ENCODE data around the gene CAMTA1.
"Not testable (repeated sequence)": the region's sequence is repeated elsewhere in the genome, so short reads cannot be mapped to it uniquely, and the experiment has no call there.

The CAMTA1 gene

DNA sequence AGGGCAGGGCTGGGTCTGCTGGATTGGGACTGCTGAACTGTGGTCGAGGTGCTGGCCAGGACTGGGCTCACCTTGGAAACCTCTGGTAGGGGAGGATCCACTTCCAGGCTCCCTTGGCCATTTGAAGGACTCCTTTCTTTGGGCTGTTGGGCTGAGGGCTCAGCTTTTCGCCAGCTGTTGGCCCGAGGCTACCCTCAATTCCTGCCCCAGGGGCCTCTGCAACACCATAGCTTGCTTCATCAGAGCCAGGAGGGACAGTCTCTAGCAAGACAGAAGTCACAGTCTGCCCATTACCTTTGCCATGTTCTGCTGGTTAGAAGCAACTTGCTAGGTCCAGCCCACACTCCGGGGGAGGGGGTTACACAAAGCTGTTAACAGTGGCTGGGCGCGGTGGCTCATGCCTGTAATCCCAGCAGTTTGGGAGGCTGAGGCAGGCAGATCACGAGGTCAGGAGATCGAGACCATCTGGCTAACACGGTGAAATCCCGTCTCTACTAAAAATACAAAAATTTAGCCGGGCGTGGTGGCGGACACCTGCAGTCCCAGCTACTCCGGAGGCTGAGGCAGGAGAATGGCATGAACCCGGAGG is 25.0 kb downstream of the CAMTA1 start:
- not testable (repeated sequence) for DNase-seq

DNA sequence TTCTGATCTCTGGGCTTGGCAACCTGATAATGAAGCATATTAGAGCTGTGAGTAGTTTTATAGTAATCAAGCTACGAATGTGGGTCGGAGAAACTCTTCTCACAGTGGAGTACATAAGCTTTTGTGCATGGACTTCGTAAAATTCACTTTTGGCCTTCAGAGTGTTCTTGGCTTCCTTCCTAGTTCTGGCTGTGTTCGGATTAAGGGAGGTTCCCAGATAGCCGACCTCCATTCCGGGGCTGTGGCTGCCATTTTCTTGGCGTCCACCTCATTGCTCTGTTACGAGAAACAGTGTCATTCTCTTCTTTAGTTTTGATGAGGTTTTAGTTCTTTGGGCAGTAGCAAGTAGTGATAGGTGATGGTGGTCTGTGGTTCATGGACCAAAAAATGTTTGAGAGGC is 26.3 kb downstream of the CAMTA1 start:
- DNase-seq: no peak

DNA sequence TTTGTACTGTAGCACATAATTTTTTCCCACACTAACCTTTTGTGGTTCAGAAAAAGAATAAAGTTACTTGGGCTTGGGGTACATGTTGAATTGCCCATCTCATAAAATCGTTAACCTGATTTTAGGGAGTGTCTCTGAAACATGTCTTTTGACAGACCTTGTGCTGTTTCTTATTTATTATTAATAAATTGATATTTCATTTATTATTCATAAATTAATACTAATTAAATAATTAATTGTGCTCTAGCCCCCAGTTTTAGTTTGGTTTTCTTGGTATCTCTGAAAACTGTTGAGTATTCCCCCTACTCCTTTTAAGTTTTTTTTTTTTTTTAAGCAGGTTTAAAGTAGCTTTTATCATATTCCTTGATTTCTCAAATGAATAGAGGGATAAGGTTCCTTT is 27.9 kb downstream of the CAMTA1 start:
- DNase-seq: no peak

DNA sequence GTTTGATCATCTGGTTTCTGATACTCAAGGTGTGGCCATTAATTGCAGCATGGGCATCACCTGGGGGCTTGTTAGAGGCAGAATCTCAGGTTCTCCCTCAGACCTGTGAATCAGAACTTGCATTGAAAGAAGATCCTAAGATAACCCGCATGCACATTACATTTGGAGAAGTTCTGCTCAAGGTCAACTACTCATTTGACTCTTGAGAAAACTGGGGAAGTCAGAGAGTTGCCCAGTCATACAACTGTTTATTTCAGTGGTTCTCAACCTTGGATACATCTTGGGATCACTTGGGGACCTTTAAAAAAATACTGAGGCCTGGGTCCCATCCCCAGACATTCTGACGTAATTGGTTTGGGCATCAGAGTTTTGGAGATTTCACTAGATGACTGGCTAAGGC is 30.5 kb downstream of the CAMTA1 start:
- DNase-seq: no peak

DNA sequence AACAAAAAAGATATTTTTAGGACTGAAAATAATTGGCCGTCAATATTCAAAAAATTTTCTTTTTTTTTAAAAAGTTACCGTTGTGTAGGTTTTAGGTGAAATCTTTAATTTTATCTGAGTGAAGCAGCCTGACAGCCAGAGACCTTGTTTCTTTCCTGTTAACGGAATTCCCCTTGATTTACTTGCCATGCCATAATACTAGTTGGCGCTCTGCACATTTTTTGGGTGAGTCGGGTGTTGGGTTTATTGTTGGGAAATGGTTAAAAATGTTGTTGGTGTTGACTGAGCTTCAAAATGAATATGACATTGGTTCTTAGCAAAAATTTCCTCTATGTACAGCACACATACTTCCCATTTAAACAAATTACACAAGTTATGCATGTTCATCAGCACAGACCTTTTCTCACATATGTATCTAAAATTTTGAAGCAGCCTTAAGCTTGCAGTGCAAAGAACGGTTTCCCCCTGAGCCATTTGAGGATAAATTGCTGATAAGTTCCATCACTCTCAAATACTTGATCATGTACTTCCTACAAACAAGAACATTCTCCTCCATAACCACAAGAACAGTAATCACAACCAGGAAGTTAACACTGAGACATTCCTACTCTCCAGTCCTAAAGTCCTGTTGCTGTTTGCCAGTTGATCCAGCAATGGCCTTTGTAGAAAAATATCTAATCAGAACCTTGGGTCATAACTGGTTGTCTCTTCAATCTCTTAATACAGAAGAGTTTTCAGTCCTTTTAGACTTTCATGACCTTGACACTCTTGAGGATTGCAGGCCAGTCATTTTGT is 34.2 kb downstream of the CAMTA1 start:
- no peak for DNase-seq

DNA sequence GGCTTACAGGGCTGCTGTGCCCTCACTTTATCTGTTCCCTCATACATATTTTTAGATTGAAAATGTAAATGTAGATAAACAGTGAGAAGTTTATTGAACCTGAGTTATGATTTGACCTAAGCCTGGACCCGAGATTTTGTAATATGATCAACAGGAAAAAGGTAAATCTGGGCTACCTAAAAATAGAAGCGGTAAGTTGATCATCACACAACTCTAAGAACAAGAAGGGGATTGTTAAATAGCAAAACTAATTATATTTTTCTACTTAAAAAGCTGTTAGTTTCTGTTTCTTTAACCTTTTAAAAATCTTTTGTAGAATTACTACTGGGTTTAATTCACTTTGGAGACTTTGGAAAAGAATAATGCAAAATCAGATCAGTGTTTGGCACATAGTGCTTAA is 35.6 kb downstream of the CAMTA1 start:
- DNase-seq: no peak

DNA sequence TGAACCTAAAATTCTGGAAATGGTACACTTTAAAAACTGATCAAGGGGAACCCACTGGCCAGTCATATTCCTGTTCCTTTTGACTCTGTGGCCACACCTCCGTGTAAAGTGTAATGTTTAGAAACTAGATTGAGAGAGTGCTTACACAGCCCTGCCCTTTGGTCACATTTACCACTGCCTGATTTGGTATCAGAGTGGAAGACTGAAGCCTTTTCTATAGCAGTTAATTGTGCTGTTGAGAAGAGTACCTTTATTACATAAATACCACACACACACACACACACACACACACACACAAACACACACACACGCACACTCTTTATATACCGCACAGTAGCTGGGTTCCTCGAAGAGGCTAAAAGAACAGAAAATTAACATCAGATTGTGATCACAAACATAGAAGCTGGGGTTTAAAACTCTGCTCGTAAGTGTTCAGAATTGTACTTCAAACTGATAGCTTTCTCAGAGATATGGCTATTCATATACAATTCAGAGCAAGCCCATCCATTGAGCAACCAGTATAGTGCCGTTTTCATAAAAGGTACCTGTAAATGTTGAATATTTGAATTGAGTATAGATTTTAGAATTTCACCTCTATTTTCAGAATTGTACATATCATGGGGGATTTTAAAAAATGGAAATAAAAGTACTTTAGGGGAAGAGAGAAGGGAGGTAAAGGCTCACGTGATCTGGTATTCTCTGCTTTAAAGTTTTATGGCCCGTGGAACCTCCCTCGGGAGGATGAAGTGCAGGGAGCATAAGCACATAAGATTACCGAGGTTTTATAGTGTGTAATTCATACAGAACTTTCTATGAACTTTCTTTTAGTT is 37.5 kb downstream of the CAMTA1 start:
- DNase-seq: no peak

DNA sequence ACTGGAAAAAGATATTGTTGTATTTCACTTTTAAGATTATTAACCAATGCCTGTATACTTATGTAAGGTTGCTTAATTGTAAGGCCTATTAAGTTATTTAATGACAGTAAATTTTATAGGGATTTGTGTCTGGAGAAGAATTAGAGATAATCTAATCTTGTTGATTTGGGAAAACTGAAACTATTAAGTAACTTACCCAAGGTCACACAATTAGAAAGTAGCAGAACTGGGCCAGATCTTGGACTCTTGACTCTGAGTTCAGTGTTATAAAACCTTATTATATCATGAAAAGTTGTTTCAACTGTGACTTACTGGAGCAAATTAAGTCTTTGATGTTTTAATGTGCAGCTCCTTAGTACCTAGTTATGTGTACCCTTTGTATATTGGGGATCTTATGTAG is 38.5 kb downstream of the CAMTA1 start:
- no peak for DNase-seq

DNA sequence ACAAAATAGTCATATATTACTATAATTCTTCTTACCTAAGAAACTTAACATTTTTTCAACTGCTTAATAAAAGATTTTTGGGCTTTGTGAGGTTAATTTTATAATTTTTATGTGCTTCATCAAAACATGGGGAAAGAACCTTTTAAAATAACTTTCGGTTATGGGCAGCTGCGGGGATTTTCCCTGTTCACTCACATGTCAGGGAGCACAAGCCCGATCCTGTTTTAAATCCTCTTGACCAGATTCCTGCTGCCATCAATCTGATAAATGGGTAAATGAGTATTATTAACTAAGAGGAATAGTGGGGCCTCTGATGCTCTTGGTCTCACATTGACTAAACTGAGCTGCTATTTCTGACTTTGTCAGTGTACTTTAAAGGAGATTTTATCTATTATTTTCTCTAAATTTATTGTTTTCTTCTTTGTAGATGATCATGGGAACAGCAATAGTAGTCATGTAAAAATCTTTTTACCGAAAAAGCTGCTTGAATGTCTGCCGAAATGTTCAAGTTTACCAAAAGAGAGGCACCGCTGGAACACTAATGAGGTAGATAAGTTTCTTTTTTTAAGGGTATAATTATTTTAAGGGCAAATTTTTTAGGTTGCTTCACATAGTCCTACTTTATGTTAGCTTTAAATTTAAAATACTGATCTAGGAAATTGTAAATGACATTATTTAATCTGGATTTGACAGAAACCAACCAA is 39.6 kb downstream of the CAMTA1 start:
- no peak for DNase-seq

DNA sequence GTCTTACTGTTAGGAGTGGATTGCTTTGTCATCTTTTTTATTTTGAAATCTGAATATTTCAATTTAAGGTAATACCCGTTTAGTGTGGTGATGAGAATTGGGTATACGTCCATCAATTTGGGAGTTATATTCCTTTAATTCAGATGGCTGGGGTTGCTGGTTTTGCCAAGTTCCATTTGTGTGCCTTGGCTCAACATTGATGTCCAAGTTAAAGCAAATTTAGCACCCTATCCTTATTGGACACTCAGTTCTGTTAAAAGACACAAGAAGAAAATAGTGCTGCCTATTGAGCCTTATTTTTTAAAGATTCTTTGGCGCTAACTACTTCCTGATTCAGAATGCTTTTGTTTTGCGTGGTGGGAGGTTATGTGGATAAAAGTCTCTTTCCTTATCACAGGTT is 40.6 kb downstream of the CAMTA1 start:
- no peak for DNase-seq

DNA sequence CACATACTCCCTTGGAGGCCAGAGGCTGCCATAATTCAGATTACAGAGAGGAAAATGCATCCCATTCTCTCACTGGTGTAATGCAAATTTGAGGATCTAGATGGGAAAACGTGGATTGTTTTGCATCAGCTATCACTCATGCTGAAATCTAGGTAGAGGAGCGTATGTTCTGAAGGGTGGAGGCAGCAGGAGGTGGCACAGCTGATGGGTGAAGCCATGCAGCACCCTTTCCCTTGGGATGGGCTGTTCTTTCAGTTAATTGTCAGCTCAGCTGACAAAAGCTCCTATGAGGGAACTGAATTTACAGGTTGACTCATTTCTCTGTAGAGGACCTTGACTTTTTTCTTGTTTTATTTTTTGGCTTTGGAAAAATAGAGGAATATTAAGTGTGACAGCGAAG is 41.8 kb downstream of the CAMTA1 start:
- DNase-seq: no peak

DNA sequence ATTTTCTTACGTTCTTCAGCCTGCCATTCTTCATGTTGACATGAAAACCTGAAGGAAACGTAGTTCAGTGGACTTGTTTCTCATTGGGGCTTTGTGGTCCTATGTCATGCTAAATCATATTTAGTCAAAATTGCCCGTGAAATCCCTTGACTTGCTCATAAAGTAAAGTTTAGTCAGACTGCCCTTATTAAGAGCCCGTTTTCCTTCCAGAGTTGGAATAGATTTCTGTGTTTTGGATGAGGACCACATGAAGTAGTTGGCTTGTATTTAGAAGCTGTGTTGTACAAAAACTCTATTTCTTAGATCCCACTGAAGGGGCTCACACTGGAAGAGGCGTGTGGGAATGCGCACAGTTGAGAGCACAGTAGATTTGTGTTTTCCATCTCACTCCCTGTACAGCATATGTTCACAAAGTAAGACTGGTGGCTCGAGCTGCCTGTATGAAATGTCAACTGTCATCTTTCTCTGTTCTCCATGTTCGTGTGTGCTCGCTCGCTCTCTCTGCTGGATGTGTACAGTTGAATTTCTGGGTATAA is 42.4 kb downstream of the CAMTA1 start:
- no peak for DNase-seq

DNA sequence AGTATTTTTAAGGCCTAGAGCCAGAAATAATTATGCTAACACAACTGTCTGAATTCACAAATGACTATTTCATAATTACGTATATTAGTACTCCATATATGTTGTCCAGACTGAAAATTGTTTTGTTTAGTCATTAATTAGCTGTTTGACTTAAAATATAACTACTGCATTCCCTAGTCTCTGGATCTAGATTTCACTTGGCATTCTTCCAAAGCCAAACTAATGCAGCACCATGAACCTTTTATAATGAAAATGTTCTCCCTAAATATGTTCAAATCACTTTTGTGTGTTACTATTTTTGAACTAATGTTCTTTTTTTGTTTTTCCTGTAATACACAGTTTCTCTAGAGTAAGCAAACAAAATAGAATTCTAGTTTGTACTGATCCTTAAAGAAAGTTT is 46.1 kb downstream of the CAMTA1 start:
- no peak for DNase-seq

DNA sequence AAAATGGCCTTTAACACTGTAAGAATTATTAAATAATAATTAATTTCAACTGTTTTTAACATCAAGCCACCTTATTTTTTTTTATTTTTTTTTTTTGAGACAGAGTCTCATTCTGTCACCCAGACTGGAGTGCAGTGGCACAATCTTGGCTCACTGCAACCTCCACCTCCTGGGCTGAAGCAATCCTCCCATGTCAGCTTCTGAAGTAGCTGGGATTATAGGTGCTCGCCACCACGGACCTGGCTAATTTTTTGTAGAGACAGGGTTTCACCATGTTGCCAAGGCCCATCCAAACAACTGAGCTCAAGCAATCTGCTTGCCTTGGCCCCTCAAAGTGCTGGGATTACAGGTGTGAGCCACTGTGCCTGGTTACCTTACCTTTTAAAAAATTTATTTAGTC is 46.8 kb downstream of the CAMTA1 start:
- not testable (repeated sequence) for DNase-seq

DNA sequence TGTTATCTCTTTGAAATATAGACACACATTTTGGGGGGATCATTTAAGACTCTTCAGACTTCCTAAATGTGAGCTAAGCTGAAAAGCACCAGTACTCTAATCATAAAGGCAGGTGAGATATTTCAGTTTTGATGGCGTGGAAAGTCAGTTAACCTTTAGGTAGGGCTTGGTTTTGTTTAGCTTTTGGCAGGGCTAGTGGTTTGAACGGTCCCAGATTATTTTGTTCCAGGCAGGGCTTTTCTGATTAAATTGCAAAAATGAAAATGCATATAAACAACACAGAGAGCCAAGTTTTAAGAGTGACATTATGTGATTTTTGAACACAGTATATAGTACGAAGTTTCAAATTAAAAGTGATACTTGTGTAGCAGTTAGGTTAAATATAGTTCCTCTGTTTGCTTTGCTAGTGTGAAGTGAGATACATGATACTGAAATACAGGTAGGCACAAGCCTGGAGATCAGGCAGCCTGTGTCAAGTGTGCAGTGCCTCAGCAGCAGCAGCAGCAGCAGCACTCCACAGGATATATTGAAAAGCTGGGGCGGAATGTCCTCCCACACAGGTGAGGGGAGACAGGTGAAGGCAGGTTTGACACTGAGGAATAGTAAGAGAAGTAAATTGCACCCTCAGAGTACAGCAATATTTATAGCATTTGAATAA is 47.4 kb downstream of the CAMTA1 start:
- DNase-seq: no peak

DNA sequence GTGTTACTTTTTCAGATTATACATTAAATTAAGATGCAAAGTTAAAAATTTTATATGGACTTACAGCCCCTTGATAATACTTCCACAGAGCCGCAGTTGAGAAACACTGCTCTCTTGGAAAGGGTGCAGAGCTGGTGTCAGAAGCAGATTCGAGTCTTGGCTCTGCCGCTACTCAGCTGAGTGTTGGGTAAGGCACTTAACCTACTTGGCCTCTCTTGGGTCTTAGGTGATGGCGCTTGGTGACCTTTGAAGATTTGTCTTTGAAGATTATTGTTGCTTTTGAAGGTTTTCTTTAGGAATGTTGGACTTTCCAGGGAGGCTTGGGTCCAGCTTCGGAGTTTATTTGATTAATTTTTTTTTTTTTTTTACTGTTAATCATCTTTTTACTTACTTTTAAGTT is 48.5 kb downstream of the CAMTA1 start:
- no peak for DNase-seq

DNA sequence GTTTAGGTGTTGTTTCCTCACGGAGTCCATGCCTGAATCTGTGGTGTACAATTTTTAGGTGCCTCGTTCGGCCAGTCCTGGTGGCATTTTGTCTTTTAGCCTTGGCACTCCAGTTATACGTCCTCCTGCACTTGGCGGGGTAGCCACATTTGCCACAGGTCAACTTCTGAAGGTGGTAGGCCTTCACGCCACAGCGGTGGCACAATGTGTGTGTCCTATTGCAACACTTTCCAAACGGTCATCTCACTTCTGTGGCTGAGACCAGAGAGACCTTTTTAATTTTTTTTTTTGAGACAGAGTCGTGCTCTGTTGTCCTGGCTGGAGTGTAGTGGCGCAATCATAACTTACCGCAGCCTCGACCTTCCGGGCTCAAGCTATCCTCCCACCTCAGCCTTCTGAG is 49.1 kb downstream of the CAMTA1 start:
- DNase-seq: no peak

DNA sequence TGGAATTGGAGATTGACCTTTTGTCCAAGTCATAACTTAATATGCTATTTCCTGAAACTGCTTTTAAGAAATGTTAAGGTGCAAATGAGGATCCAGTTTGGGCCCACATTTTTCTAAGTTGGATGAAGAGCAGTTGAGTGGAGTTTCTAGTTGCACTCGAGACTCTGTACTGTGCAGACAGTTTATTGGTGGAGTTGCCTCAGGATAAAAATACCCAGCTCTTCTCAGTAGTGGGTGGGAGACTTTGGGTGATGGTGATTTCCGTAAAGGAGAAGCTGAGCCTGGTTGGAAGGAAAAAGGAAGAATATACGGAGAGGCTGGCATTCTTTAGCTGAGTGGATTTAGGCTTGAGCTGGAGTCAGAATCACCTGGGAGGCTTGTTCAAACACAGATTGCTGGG is 49.9 kb downstream of the CAMTA1 start:
- no peak for DNase-seq

DNA sequence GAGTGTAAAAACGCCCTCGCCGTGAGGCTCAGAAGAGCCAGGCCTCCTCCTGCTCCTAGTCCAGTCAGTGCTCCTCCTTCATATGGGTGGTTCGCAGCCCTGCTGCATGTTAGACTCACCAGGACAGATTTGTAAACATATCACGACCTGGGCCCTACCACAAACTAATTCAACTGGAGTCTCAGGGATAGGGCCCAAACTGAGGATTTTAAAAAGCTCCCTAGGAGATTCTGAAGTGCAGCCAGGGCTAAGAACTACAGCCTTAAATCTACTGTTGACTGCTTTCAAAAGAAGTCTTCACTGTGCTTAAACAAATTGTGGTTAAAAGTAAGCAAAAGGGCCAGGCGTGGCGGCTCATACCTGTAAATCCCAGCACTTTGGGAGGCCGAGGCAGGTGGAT is 57.0 kb downstream of the CAMTA1 start:
- DNase-seq: no peak

DNA sequence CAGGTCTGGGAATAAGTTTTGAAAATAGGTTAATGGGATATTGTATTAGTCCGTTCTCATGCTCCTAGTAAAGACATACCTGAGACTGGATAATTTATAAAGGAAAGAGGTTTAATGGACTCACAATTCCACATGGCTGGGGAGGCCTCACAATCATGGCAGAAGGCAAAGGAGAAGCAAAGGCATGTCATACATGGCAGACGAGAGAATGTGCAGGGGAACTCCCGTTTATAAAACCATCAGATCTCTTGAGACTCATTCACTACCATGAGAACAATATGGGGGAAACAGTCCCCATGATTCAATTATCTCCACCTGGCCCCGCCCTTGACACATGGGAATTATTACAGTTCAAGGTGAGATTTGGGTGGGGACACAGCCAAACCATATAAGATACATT is 60.5 kb downstream of the CAMTA1 start:
- not testable (repeated sequence) for DNase-seq

DNA sequence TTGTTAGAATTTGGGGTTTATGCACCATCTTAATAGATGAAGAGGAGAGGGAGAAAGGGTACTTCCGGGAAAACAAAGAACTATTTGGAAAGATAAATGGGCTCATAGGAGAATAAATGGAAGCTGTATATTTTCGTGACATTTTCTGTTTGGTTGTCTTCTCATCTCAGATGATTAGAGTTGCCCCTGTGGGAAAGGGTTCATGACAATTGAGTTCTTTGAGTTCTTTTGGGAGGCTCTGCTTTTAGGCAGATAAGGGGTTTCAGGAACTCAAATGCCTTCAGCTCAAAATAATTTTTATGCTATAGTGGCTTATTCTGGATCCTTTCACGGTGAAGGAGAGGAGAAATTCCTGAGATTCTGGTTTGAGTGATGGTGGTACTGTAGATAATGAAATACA is 63.6 kb downstream of the CAMTA1 start:
- DNase-seq: no peak

DNA sequence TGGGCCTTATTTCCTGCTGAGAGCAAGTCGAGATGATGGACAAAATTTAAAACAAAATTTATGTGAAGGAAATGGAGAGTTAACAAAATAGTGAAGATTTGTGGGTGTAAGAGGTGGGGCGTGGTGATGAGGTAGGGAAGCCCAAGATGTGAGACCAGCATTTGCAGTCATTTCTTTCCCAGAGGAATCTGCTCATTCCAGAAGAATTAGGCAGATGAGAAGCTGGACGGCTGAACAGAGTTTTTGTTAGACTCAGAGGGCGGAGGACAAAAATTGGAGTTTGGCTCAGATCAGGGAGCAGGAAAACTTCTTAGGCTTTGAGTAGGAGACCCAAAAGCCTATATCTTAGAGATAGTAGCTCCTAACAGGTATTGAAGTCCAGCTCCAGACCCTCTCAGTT is 65.3 kb downstream of the CAMTA1 start:
- DNase-seq: no peak
